Fibroblast of pulmonary artery (primary cell): ENCODE measurements around the gene DHX30.

Experiments
- DNase-seq: peaks from one replicate; pipeline ENCODE4 v3.0.0-alpha.2; 2010; ENCODE audit warnings: low read depth
- H3K4me3 ChIP-seq: replicated peaks from 2 replicates; pipeline ENCODE4 v1.5.1; 2011; ENCODE audit warnings: low read depth, mild to moderate bottlenecking, control low read depth, low read length, moderate library complexity
- TF ChIP-seq, protein P1 (sequence below): IDR thresholded peaks from 2 replicates; pipeline ENCODE4 v1.5.1; 2011; ENCODE audit warnings: mild to moderate bottlenecking, control low read depth, low read length, inconsistent platforms; ENCODE audit errors: missing control alignments

Gene DHX30

DNA sequence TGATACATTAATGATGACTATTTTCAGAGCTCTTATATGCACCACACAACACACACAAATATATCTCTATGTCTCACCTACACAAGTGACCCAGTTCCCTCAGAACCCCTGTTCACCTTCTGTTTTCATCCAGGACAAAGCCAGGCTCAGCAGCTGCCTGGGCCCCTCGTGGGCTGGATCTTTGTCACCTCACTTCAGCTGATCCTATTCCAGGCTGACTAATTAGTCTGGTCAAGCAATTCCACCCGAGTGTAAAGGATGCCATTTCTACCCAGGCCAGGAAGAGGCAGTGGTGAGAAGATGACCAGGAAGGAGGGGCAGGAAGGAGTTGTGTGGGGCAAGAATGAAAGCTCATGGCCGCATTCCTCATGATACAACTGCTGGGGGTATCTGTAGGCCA, 62.3 kb downstream of the DHX30 start:
- no peak overlapping the region for H3K4me3 ChIP-seq
- TF ChIP-seq, protein P1, sequence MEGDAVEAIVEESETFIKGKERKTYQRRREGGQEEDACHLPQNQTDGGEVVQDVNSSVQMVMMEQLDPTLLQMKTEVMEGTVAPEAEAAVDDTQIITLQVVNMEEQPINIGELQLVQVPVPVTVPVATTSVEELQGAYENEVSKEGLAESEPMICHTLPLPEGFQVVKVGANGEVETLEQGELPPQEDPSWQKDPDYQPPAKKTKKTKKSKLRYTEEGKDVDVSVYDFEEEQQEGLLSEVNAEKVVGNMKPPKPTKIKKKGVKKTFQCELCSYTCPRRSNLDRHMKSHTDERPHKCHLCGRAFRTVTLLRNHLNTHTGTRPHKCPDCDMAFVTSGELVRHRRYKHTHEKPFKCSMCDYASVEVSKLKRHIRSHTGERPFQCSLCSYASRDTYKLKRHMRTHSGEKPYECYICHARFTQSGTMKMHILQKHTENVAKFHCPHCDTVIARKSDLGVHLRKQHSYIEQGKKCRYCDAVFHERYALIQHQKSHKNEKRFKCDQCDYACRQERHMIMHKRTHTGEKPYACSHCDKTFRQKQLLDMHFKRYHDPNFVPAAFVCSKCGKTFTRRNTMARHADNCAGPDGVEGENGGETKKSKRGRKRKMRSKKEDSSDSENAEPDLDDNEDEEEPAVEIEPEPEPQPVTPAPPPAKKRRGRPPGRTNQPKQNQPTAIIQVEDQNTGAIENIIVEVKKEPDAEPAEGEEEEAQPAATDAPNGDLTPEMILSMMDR = no peak

DNA sequence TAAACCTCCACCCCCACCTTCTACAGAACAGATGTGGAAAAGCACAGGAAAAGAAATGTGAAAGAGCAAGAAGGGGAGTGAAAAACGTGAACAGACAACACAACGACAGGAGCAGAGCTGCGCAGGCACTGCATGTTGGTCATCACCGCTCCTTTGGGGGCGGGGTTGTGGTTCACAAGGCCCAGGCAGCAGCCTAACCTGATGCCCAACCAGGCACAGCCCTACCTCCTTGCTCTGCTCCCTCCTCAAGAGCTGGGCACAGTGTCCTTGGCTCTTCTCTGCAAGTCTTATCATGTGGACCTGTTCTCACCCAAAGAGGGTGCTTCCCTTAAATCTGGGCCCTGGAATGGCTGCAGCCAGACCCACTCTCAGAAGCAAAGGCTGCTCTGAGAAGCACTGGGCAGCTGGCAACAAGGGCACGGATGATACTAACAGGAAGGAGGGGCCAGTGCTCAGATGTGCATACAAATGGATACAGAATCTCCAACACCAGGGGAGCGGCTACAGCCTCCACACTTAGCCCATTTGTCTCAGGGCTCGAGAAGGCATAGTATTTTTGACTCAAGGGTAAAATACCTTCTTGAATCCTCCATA, 64.6 kb downstream of the DHX30 start:
- TF ChIP-seq, protein P1 = no peak
- DNase-seq = no peak
- H3K4me3 ChIP-seq = no peak overlapping the region

More for the DNA sequence above, 62.3 kb downstream of the DHX30 start:
- DNase-seq = peak; percentile 27

DNA sequence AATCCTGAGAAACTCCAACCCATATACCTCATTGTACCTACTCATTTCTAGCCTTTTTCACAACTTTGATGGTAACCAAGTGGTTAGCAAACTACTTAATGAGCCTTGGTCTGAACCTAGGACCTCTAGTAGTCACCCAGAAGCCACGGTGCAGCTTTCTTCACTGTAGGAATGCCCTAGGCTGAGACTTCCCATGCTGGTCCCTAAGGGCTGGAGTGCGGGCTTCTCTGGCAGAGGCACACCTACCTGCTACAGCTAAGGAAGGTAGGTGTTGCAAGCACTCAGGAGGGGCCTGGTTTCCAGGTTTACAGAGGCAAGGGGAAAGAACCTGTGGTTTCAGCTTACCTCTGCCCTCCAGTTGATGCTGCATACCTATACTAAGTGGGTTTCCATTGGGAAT, 65.4 kb downstream of the DHX30 start:
- TF ChIP-seq, protein P1 = no peak
- no peak overlapping the region for H3K4me3 ChIP-seq
- no peak for DNase-seq

DNA sequence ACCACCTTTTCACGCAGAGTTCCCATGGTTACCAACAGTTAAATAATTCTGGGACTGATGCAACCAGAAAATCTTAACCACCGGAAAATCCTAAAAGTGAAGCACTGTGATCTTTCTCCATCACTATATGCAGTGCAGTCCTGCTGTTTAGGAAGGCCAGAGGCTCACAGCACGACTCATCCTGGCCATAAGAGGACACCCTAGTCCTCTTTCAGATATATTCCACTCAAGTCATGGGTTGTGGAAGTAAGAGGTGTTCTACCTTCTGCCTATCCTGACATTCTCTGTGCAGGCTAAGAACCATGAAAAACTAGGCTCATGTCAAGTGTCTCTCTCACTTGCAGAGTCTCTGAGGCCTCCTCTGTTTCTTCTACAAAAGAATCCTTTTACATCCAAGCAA, 67.2 kb downstream of the DHX30 start:
- no peak overlapping the region for H3K4me3 ChIP-seq
- DNase-seq = no peak
- TF ChIP-seq, protein P1 = no peak

DNA sequence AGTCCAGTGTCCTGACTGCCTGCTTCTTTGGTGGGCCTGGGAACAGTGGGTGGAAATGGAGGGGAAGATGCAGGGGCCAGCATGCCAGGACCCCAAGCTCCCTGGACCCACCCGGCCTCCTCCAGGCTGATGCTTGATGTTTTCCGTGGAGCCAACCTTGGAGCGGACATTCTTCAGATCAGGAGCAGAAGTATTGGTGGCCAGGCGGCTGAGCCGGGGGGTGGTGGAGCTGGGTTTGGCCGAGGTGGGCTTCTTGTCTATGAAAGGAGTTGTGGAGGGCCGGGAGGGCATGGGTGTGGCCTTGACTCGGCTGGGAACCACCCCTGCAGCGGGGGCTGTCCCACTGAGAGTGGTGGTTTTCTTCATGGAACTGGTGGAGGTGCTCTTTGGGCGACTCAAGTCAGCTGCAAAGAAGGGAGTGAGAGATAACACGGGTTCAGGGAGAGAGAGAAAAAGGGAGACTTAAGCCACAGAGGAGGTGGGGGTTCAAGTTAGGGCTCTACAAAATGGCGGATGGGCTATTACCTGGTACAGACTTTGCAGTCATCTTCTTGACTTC, 67.8 kb downstream of the DHX30 start:
- no peak overlapping the region for H3K4me3 ChIP-seq
- no peak for DNase-seq
- TF ChIP-seq, protein P1 = no peak

DNA sequence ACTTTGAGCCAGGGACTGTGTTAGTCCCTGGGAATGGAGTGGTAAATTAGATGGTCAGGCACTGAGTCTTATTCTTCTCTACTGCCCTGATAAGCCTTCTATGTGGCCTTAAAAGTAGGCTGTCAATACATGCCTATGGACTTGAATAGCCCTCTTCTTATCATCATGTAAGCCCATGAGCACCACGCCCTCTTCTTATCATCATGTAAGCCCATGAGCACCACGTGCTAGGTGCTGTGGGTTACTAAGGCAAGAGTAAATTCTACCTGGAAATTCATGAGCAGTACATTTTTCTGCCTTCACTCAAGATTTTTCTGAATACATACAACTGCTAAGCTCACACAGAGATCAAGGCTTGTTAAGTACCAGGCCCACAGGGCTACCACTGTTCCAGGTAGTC, 68.5 kb downstream of the DHX30 start:
- DNase-seq = no peak
- H3K4me3 ChIP-seq = no peak overlapping the region
- TF ChIP-seq, protein P1 = no peak

DNA sequence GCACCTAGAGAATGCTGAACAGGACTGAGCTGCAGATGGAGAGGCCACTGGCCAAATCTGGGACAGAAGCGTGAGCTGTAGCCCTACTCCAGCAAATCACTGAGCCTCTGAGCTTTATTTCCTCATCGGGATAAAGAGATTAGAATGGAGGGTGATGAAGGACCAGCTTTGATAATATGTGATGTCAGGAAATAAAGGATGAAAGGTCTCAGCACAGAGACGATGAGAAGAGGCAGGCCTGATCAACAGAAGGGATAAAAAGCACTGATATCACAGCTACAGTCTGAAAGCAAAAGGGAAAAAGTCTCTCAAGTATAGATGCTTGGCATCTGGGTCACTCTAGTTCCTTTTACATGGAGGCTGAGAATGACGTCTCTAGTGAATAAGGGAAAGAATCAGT, 70.0 kb downstream of the DHX30 start:
- TF ChIP-seq, protein P1 = no peak
- no peak for DNase-seq
- H3K4me3 ChIP-seq = no peak overlapping the region
